Mesenchymal stem cell (in vitro differentiated cells and primary cell): Measurements from ENCODE around the gene TRIAP1.
"Not testable (repeated sequence)": the region's sequence is repeated elsewhere in the genome, so short reads cannot be mapped to it uniquely, and the experiment has no call there.

Experiments
- DNase-seq: peaks from one replicate; pipeline ENCODE4 v3.0.0-alpha.2; 2013
- H2AFZ ChIP-seq: one replicate; pipeline ENCODE4 v1.6.1; 2013; ENCODE audit warnings: low read depth, mild to moderate bottlenecking, control low read depth, inconsistent platforms, low read length, moderate library complexity
- H2AK5ac ChIP-seq: 2 replicates; pipeline ENCODE4 v1.6.1; 2013; ENCODE audit warnings: low read length, moderate library complexity, mild to moderate bottlenecking, inconsistent platforms; ENCODE audit not compliant: severe bottlenecking
- H2BK120ac ChIP-seq: one replicate; pipeline ENCODE4 v1.6.1; 2013; ENCODE audit warnings: low read depth, mild to moderate bottlenecking, inconsistent platforms, low read length, moderate library complexity
- H2BK12ac ChIP-seq, 2 experiments: one replicate each; pipeline ENCODE4 v1.6.1; 2013; ENCODE audit warnings: inconsistent platforms in 2 of 2, low read length in 2 of 2, mild to moderate bottlenecking in 2 of 2, moderate library complexity in 2 of 2, control low read depth in 1 of 2
- H2BK15ac ChIP-seq: one replicate; pipeline ENCODE4 v1.6.1; 2013; ENCODE audit warnings: mild to moderate bottlenecking, low read depth, inconsistent platforms; ENCODE audit not compliant: poor library complexity, severe bottlenecking
- H2BK5ac ChIP-seq: 2 replicates; pipeline ENCODE4 v1.6.1; 2013; ENCODE audit warnings: low read depth, mild to moderate bottlenecking, low read length, control low read depth, inconsistent platforms; ENCODE audit not compliant: poor library complexity, severe bottlenecking
- H3K14ac ChIP-seq, 2 experiments: one replicate each; pipeline ENCODE4 v1.6.1; 2013; ENCODE audit warnings: inconsistent platforms in 2 of 2, low read length in 2 of 2, control low read depth in 1 of 2, mild to moderate bottlenecking in 1 of 2, moderate library complexity in 1 of 2
- H3K18ac ChIP-seq, 2 experiments: one replicate each; pipeline ENCODE4 v1.6.1; 2013; ENCODE audit warnings: inconsistent platforms in 2 of 2, low read length in 2 of 2, control low read depth in 1 of 2, low read depth in 1 of 2, mild to moderate bottlenecking in 1 of 2
- H3K23ac ChIP-seq, 2 experiments: one replicate each; pipeline ENCODE4 v1.6.1; 2013; ENCODE audit warnings: inconsistent platforms in 2 of 2, low read length in 2 of 2, mild to moderate bottlenecking in 2 of 2, moderate library complexity in 2 of 2, control low read depth in 1 of 2
- H3K27ac ChIP-seq: 2 replicates; pipeline ENCODE4 v1.5.1; 2013; ENCODE audit warnings: mild to moderate bottlenecking, moderate library complexity, low read length, control low read depth, inconsistent platforms; ENCODE audit not compliant: poor library complexity, severe bottlenecking
- H3K27me3 ChIP-seq, 2 experiments: 2 replicates each; pipeline versions ENCODE4 v1.6.1 to v1.7.0; 2013; ENCODE audit warnings: low read length in 2 of 2, mild to moderate bottlenecking in 2 of 2, moderate library complexity in 2 of 2, control low read depth in 1 of 2, inconsistent platforms in 1 of 2; ENCODE audit not compliant: control insufficient read depth in 1 of 2, insufficient read depth in 1 of 2
- H3K36me3 ChIP-seq, 2 experiments: 2 replicates each; pipeline versions ENCODE4 v1.6.1 to v1.7.0; 2013; ENCODE audit warnings: low read length in 2 of 2, control low read depth in 1 of 2, inconsistent platforms in 1 of 2, low read depth in 1 of 2, mild to moderate bottlenecking in 1 of 2; ENCODE audit not compliant: insufficient read depth in 2 of 2, control insufficient read depth in 1 of 2
- H3K4ac ChIP-seq, 2 experiments: one replicate each; pipeline ENCODE4 v1.6.1; 2013; ENCODE audit warnings: inconsistent platforms in 2 of 2, low read length in 2 of 2, mild to moderate bottlenecking in 2 of 2, moderate library complexity in 2 of 2, control low read depth in 1 of 2, low read depth in 1 of 2
- H3K4me1 ChIP-seq: 2 replicates; pipeline ENCODE4 v1.6.1; 2013; ENCODE audit warnings: low read depth, low read length, control low read depth; ENCODE audit not compliant: control insufficient read depth, insufficient read depth
- H3K4me2 ChIP-seq: 2 replicates; pipeline ENCODE4 v1.6.1; 2013; ENCODE audit warnings: low read length, mild to moderate bottlenecking, inconsistent platforms; ENCODE audit not compliant: poor library complexity, severe bottlenecking
- H3K4me3 ChIP-seq, 2 experiments: 2 replicates each; pipeline versions ENCODE4 v1.5.1 to v1.7.0; 2013; ENCODE audit warnings: low read length in 2 of 2, mild to moderate bottlenecking in 2 of 2, control low read depth in 1 of 2, low read depth in 1 of 2; ENCODE audit not compliant: insufficient read depth in 1 of 2
- H3K79me1 ChIP-seq: replicated peaks from 2 replicates; pipeline ENCODE4 v1.6.1; 2013; ENCODE audit warnings: mild to moderate bottlenecking, control low read depth, low read length, inconsistent platforms; ENCODE audit not compliant: poor library complexity, severe bottlenecking
- H3K9ac ChIP-seq: 2 replicates; pipeline ENCODE4 v1.7.0; 2013; ENCODE audit warnings: mild to moderate bottlenecking, low read length, moderate library complexity
- H3K9me3 ChIP-seq: 2 replicates; pipeline ENCODE4 v1.7.0; 2013; ENCODE audit warnings: mild to moderate bottlenecking, low read length; ENCODE audit not compliant: control insufficient read depth
- H4K8ac ChIP-seq: one replicate; pipeline ENCODE4 v1.6.1; 2013; ENCODE audit warnings: inconsistent platforms, mild to moderate bottlenecking, low read length, moderate library complexity
- H4K91ac ChIP-seq: one replicate; pipeline ENCODE4 v1.6.1; 2013; ENCODE audit warnings: mild to moderate bottlenecking, low read length, inconsistent platforms
- WGBS: methylation state at CpG from one replicate; pipeline ENCODE4 v1.1.7; 2013; ENCODE audit warnings: mixed read lengths; 5-methylcytosine and 5-hydroxymethylcytosine counted together

Gene TRIAP1

GRCh38 chr12:120455302-120455701 is 9.1 kb upstream of the TRIAP1 start:
- no peak overlapping the region for H2BK15ac ChIP-seq
- no peaks in the 10 kb centered on the region for H3K9me3 ChIP-seq
- peaks cover 47 to 81% of the 10 kb centered on the region in 2 experiments for H3K36me3 ChIP-seq
- H3K18ac ChIP-seq = no peak overlapping the region
- no peak overlapping the region for H3K27ac ChIP-seq
- no peak overlapping the region for H3K4me2 ChIP-seq
- H3K14ac ChIP-seq = no peak overlapping the region
- peaks cover 14% of the 10 kb centered on the region for H3K79me1 ChIP-seq
- H4K8ac ChIP-seq = no peak overlapping the region
- no peak overlapping the region for H2BK12ac ChIP-seq
- no peaks in the 10 kb centered on the region for H3K27me3 ChIP-seq
- no peak for DNase-seq
- H2BK5ac ChIP-seq = no peak overlapping the region
- no peak overlapping the region for H3K23ac ChIP-seq
- H3K4me1 ChIP-seq = no peaks in the 10 kb centered on the region
- H3K4ac ChIP-seq = no peak overlapping the region
- no peak overlapping the region for H2AFZ ChIP-seq
- H2AK5ac ChIP-seq = no peak overlapping the region
- no peak overlapping the region for H4K91ac ChIP-seq
- WGBS = 100% methylated on average over 4 of the region's 7 CpGs
- no peak overlapping the region for H3K9ac ChIP-seq
- no peak overlapping the region for H3K4me3 ChIP-seq
- H2BK120ac ChIP-seq = no peak overlapping the region

GRCh38 chr12:120453977-120454376 is 7.8 kb upstream of the TRIAP1 start:
- Histone ChIP-seq H3K36me3 (peaks cover 50 to 80% of the 10 kb centered on the region in 2 experiments), H2AK5ac (no peak overlapping the region), H2BK5ac (no peak overlapping the region), H3K9me3 (no peaks in the 10 kb centered on the region), H3K18ac (no peak overlapping the region), H3K9ac (no peak overlapping the region), H3K27ac (no peak overlapping the region), H2BK120ac (no peak overlapping the region), H4K91ac (no peak overlapping the region), H2AFZ (no peak overlapping the region), H2BK12ac (no peak overlapping the region), H3K23ac (no peak overlapping the region), H3K4me1 (no peaks in the 10 kb centered on the region), H2BK15ac (no peak overlapping the region), H3K4ac (no peak overlapping the region), H3K4me3 (no peak overlapping the region), H3K14ac (no peak overlapping the region), H4K8ac (no peak overlapping the region), H3K27me3 (no peaks in the 10 kb centered on the region), H3K79me1 (peaks cover 14% of the 10 kb centered on the region), H3K4me2 (no peak overlapping the region)
- 92% methylated on average over 3 of the region's 4 CpGs for WGBS
- DNase-seq = peak; percentile 49

DNA sequence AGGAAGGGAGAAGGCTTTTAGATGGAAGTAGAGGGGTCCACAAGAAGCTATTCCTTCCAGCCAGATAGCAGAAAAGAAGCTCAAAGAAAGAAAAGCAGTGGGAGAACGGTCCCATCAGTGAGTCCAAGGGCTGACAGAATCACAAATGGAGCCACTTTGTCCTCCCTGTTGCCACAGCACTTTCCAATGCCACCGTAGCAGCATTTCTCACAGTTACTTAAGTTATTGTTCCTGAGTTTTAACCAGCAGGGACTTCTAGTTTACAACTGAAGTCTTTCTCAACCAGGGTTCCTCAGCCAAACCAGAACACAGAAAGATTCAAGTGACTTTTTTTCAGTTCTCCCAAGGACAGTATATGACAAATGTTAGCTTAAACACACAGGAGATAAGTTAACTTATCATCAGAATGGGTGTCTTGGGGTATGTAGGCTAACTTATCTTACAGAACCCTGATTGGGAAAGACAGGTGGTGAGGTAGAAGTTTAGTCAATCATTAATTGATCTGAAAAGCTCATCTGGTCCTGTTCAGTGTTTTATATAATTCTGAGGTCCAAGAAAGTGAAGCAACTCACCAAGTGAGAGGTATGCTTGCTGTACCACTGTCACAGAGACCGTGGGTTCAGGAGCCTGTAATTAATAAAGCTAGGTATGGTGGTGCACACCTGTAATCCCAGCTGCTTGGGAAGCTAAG is 7.0 kb upstream of the TRIAP1 start:
- 99% methylated on average over 3 of the region's 3 CpGs for WGBS
- no peaks in the 10 kb centered on the region for H3K9me3 ChIP-seq

GRCh38 chr12:120452524-120452923 is 6.3 kb upstream of the TRIAP1 start:
- H3K4me1 ChIP-seq, H3K9me3 ChIP-seq, H3K27me3 ChIP-seq, H3K14ac ChIP-seq, H3K9ac ChIP-seq, H2BK5ac ChIP-seq, DNase-seq, H4K91ac ChIP-seq, H3K4me3 ChIP-seq, H2AFZ ChIP-seq, H2BK120ac ChIP-seq, H2BK15ac ChIP-seq, H2BK12ac ChIP-seq, H2AK5ac ChIP-seq, H3K4me2 ChIP-seq, H3K23ac ChIP-seq, H3K27ac ChIP-seq, H4K8ac ChIP-seq, H3K18ac ChIP-seq, H3K4ac ChIP-seq: not testable (repeated sequence)
- 95% methylated on average over 3 of the region's 5 CpGs for WGBS
- H3K36me3 ChIP-seq = peaks cover 44 to 70% of the 10 kb centered on the region in 2 experiments
- peaks cover 12% of the 10 kb centered on the region for H3K79me1 ChIP-seq

More for the DNA sequence above, 7.0 kb upstream of the TRIAP1 start:
- Histone ChIP-seq H4K8ac (no peak overlapping the region), H2AK5ac (no peak overlapping the region), H2AFZ (no peak overlapping the region), H3K18ac (no peak overlapping the region), H2BK5ac (no peak overlapping the region), H3K4me2 (no peak overlapping the region), H3K4ac (no peak overlapping the region), H3K4me1 (peaks cover 2% of the 10 kb centered on the region), H2BK120ac (no peak overlapping the region), H3K27me3 (no peaks in the 10 kb centered on the region), H3K4me3 (no peak overlapping the region), H3K79me1 (peaks cover 11% of the 10 kb centered on the region), H3K27ac (no peak overlapping the region), H3K9ac (no peak overlapping the region), H4K91ac (no peak overlapping the region), H2BK15ac (no peak overlapping the region), H3K23ac (no peak overlapping the region), H3K36me3 (peaks cover 48 to 72% of the 10 kb centered on the region in 2 experiments), H2BK12ac (no peak overlapping the region), H3K14ac (no peak overlapping the region)
- DNase-seq = no peak
